ENCODE data around the gene PGAP3.

The PGAP3 gene

GRCh38 chr17:39636587-39636926 lies 51.3 kb downstream of the PGAP3 start:
- DNase-seq = no peak

DNA sequence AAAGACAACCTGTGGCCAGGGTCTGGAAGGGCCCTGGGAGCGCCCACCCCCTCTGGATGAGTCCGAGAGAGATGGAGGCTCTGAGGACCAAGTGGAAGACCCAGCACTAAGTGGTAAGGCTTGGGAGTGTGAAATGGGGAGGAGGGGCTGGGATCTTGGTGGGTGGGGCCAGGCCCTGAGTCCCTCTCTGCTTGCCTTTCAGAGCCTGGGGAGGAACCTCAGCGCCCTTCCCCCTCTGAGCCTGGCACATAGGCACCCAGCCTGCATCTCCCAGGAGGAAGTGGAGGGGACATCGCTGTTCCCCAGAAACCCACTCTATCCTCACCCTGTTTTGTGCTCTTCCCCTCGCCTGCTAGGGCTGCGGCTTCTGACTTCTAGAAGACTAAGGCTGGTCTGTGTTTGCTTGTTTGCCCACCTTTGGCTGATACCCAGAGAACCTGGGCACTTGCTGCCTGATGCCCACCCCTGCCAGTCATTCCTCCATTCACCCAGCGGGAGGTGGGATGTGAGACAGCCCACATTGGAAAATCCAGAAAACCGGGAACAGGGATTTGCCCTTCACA lies 52.2 kb downstream of the PGAP3 start:
- no peak for DNase-seq

- DNase-seq = peak; percentile 85
Observed at GRCh38 chr17:39634384-39634871, 53.4 kb downstream of the PGAP3 start.

GRCh38 chr17:39633570-39634183 lies 54.2 kb downstream of the PGAP3 start:
- DNase-seq = no peak

DNA sequence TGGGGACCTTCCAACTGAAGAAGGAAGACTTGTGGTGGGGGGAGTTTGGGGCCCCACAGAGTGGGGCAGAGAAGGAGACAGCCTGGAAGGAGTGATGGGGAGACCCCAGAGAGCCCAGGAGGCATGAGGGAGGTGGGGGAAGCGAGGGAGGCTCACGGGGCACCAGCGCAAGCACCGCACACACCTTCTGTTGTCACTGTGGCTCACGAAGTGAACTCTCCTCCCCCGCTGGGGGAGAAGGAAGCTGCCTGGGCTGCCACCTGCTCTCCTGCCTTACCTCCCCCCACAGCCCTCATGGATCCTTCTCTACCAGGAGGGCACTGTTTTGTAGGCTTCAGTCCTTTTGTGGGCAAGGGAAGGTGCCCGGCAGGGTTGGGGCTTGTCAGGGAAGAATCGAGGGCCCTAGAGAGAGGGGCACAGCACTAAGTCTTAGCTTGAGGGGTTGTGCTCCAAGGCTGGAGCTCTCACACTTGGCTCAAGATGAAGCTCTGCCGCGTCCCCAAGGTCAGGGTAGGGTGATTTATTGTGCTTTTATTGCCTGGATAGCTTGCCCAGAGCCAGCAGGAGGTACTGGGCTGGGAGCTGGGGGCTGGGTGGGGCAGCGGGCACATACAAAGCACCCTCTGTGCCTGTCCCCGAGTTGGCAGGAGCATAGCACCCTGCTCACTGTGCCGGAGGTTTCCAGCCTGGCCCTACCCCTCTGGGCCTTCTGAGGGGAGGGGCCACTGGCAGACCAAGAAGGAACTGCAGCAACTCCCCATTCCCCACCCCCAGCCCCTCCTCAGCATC lies 55.5 kb downstream of the PGAP3 start:
- DNase-seq = no peak

GRCh38 chr17:39631403-39631802 lies 56.5 kb downstream of the PGAP3 start:
- no peak for DNase-seq

DNA sequence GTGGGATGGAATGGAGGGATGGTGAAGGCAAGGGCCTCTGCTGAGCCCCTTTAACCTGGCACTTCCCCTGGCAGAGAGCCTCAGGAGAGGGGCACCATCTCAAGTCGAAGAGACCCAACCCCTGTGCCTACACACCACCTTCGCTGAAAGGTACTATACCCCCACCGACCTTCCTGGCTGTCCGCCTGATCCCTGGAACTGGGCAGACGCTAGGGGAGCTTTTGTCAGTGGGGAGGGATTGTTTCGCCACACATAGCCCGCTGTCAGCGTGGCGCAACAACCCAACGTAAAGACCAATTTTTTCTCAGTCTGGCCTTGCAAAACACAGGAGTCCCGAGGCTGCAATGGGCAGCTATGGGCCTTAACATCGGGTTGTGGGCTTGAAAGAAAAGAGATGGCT lies 58.0 kb downstream of the PGAP3 start:
- DNase-seq = peak; percentile 55

DNA sequence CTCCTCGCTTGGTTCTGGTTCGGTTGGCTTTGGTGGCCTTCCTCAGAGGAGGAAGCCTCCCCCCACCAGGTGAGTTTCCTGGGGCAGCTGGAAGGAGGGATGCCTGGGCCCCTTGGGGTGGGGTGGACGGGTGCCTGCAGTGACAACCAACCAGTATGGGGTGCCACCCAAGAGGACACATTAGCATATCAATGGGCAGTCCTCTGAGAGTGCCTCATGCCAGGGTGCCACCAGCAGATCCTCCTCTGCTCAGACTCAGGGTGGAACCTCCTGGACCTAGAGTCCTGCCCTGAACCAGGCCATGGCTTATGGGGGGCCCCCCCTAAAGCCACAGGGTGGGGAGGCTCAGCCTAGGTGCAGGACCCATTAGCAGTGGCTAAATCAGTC lies 58.4 kb downstream of the PGAP3 start:
- DNase-seq = no peak

- no peak for DNase-seq
Observed at GRCh38 chr17:39628655-39629493, 59.0 kb downstream of the PGAP3 start.

DNA sequence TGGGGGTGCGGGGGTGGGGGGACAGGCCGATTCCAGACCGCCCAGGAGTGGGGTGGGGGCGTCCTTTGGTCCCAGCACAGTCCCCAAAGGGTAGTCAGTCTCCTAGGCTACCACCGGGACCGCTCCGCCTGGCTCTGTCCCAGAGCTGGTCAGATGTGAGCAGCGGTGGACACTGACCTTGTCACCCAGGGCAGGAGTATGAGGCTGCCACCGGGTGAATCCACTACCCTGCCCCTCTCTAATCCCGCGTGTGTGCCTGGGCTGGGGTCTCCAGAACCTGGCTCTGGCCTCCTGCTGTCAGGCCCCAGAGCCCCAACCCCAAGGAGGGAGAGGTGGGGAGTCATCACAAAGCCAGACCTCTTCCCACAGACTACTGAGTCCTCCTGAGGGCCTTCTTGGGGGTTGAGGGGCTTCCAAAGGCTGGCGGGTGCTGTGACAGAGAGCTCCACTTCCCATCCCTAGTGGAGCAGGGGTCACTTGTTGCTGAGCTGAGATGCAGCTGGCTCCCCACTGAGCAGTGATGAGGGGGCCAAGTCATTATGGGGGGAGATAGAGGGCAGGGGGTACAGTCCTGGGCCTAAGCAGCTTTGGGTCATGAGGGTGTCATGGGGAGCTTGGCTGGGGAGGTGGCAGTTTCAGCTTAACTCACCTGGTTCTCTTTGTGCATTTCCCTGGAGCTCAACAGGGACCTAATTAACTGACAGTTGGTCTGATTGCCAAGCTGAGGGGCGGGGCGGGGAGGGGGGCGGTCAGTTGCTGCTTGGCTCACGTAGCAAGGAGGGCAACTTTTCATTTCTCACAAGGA lies 59.9 kb downstream of the PGAP3 start:
- no peak for DNase-seq

GRCh38 chr17:39627047-39627711 lies 60.7 kb downstream of the PGAP3 start:
- no peak for DNase-seq

- no peak for DNase-seq
Observed at GRCh38 chr17:39626171-39627046, 61.4 kb downstream of the PGAP3 start, which contains the start of gene PPP1R1B. Gene PPP1R1B, plus strand, starts transcription at chr17:39626952. Its CDS starts 441 bp downstream, at chr17:39627393.

DNA sequence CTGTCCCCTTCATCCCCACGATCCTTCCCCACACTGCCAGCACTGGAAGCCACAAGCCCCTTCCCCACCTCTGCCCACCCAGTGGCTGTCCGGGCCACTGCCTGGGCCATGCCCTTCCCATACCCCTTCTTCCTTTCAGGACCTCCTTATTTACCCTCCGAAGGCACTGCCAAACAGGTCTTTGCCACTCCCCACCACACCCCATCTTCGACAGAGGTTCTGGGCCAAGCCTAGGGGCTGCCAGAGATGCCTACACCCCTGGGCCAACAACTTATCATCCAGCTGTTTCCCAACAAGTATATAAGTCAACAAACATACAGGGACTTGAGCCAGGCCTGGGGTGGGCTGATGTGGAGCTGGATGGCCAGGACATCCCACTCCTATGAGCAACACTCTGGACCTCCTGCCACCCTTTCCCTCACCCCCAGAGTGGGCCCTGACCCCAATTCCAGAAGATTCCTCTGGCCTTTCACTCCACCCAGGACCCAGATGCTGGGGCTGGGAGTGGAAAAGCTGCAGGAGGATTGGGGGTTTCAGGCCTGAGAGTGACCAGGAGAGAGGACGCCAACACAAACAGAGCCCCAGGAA lies 62.6 kb downstream of the PGAP3 start:
- no peak for DNase-seq

GRCh38 chr17:39624313-39624712 lies 63.5 kb downstream of the PGAP3 start:
- DNase-seq = no peak

GRCh38 chr17:39623356-39623950 lies 64.4 kb downstream of the PGAP3 start:
- DNase-seq = peak; percentile 88

DNA sequence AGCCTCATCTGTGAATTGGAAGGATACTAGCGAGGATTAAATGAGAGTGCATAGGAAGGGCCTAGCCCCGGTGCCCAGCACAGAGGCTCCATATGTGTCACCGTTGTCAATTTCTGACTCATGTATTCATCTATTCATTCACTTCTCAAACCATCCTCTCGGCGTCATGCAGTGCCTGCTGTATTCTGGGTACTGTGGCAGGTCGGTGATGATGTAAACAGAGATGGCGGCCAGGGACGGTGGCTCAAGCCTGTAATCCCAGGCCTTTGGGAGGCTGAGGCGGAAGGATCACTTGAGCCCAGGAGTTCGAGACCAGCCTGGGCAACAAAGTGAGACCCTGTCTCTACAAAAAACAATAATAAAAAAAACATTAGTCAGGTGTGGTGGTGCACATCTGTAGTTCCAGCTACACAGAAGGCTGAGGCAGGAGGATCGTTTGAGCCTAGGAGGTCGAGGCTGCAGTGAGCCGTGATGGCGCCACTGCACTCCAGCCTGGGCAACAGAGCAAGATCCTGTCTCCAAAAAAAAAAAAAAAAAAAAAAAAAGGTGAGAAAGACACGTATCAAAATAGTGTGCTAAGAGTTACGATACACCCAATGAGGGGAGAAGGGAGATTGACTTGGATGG lies 65.4 kb downstream of the PGAP3 start:
- no peak for DNase-seq

DNA sequence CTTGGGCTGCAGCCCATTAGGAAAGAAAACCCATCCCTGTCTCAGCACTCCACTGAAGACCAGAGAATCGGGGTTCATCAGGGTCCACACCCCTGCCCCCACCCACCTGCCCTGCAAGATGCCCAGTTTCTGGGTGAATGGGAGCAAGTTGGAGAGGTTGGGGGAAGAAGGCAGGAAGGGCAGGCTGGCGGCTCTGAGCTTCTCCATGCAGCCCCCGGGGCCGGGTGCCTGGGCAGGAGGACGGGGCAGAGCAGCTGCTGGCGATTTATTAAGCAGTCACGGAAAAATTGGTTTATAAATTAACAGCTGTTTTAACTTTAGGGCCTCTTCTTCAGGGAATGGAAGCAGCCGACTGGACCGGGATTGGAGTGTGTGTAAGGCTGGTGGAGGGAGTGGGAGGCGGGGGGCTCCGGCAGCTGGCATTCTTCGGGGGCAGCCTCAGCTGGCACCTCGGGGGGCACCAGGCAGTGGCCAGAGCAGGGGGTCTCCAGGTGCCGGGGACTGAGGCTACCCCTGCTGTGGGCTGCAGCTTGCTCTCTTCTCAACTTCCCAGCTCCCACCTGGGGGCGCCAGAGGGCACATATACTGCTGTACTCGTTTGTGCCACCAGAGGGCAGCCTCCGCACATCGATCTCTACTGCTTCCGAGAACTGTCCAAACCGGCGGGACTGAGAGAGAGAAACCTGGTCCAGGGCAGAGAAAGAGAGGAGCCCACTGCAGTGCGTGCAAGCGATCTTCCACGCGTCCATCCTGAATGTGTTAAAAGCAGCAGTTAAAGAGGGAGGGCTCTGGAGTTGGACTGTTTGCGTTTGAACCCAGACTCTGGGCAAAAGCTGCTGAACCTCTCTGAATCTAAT lies 66.1 kb downstream of the PGAP3 start:
- peak; percentile 88 for DNase-seq

All from hematopoietic multipotent progenitor cell treated with erythropoietin and hydrocortisone succinate and interleukin-3 and kit ligand, for 6 days (in vitro differentiated cells).